OCI-LY1 (cell line): ENCODE data around the gene HOXD10.

ENCODE experiments used
- CTCF ChIP-seq: fragments of 200-600 bp; sonication (generic), shearing (Covaris generic); IDR thresholded peaks from 2 replicates; pipeline ENCODE4 v1.5.1; 2017; ENCODE audit warnings: mild to moderate bottlenecking, antibody characterized with exemption, low read length, moderate library complexity, mixed read lengths
- EZH2 ChIP-seq: fragments of 200-600 bp; sonication (generic), shearing (Covaris generic); IDR thresholded peaks from 2 replicates; pipeline ENCODE4 v1.8.0; 2017; ENCODE audit warnings: borderline replicate concordance, mixed run types, mild to moderate bottlenecking, antibody characterized with exemption, low read length, moderate library complexity, mixed read lengths

DNA sequence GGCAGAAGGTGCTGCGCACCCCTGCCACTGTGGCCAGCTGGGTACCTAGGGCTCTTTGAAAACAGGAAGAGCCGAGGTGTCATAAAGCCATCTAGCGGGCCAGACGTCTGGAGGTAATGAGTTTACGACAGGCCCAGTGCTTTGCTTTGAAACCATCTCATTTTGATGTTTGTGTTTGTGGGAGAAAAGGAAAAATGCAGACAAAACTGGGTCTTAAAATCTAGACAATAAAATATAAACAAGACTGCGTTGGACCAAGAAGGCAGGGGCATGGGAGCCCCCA is 9.1 kb downstream of the HOXD10 start:
- TF ChIP-seq CTCF (no peak), EZH2 (no peak)
